ENCODE data around the gene NEDD4.

NEDD4 gene

DNA sequence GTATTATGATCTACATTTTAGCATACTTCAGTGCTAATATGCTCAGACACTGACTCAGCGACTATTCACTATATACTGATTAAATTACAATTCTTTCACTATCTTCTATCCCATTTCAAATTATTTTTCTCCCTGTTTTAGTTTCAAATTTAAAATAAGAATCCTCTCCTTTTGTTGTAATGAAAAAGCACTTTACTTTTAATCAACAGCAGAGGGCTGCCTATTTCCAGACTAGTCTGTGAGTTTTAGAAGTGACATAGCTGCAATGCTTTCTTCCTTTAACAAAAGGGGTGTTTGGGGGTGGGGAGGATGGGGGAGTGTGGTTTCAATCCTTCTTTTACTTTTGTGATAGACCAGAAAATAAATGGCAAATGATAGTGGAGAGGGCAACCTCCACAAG is 2.4 kb downstream of the NEDD4 start:
- no peak for DNase-seq
- TF ChIP-seq, protein P1, sequence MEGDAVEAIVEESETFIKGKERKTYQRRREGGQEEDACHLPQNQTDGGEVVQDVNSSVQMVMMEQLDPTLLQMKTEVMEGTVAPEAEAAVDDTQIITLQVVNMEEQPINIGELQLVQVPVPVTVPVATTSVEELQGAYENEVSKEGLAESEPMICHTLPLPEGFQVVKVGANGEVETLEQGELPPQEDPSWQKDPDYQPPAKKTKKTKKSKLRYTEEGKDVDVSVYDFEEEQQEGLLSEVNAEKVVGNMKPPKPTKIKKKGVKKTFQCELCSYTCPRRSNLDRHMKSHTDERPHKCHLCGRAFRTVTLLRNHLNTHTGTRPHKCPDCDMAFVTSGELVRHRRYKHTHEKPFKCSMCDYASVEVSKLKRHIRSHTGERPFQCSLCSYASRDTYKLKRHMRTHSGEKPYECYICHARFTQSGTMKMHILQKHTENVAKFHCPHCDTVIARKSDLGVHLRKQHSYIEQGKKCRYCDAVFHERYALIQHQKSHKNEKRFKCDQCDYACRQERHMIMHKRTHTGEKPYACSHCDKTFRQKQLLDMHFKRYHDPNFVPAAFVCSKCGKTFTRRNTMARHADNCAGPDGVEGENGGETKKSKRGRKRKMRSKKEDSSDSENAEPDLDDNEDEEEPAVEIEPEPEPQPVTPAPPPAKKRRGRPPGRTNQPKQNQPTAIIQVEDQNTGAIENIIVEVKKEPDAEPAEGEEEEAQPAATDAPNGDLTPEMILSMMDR (IDR thresholded peaks at IDR 0.05; ENCODE audit: low read depth, low read length) = peak; percentile 11; the same call in 1 of the 2 replicates
- Histone ChIP-seq H3K4me1 (peaks cover 8% of the 10 kb centered on the region), H3K27me3 (no peaks in the 10 kb centered on the region), H3K9me3 (no peaks in the 10 kb centered on the region), H3K4me3 (ENCODE audit: low read depth, low read length) (peak overlapping the region; percentile 83), H3K36me3 (no peaks in the 10 kb centered on the region; the same call in 1 of the 2 replicates)

DNA sequence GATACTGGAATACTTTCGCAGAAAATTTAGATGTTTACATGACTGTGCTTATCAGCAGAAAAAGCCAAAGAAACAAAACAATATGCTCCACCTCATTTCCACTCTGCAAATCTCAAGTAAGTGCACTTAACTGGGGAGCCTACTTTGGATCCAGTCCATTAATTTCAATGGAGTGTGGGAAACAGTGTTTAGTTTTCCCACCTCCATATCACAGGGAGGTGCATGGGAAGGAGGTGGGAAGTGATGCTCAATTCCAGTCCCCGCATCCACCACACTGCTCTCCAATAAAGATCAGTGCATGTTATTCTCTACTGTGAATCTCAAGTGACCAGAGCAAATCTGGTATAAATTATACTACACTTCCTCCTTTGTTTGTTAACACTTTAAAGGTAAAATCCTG is 2.9 kb downstream of the NEDD4 start:
- TF ChIP-seq, protein P1 (IDR thresholded peaks at IDR 0.05; ENCODE audit: low read depth, low read length) = no peak
- no peak overlapping the region for H3K4me3 ChIP-seq (ENCODE audit: low read depth, low read length)
- peaks cover 5% of the 10 kb centered on the region; the same call in 1 of the 2 replicates for H3K36me3 ChIP-seq
- H3K9me3 ChIP-seq = no peaks in the 10 kb centered on the region
- peaks cover 8% of the 10 kb centered on the region for H3K4me1 ChIP-seq
- DNase-seq = no peak
- H3K27me3 ChIP-seq = no peaks in the 10 kb centered on the region

GRCh38 chr15:55989383-55989782 is 4.0 kb downstream of the NEDD4 start:
- Histone ChIP-seq H3K27me3 (no peaks in the 10 kb centered on the region), H3K4me3 (ENCODE audit: low read depth, low read length) (no peak overlapping the region), H3K4me1 (peaks cover 8% of the 10 kb centered on the region), H3K36me3 (peaks cover 5% of the 10 kb centered on the region; the same call in 1 of the 2 replicates), H3K9me3 (no peaks in the 10 kb centered on the region)
- DNase-seq = no peak
- TF ChIP-seq, protein P1 (IDR thresholded peaks at IDR 0.05; ENCODE audit: low read depth, low read length) = peak; percentile 30

DNA sequence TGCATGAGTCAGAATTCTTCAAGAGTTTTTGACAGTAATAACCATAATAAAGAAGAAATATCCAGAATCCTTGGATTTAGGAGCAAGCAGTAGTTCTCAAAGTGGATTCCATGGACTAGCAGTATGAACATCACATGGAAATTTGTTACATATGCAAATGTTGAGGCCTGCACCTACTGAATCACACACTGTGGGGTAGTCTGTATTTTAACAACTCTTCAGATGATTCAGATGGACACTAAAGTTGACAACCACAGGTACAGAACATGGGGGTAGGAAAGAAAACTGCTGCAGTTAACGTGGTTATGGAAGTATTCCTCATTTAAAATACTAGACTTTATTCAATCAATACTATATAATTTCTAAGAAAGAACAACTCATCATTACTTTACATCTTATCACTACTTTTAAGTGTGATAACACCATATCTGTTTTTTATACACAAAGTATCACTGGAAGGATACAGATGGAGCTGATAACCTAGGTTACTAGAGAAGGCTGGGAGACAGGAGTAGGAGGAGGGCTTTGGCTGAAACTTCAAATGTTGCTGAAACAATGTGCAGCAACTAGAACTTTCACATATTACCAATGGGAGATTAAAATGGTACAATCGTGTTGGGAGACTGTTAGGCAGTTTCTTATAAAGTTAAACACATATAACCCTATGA is 11.7 kb downstream of the NEDD4 start:
- TF ChIP-seq, protein P1 (IDR thresholded peaks at IDR 0.05; ENCODE audit: low read depth, low read length) = no peak
- Histone ChIP-seq H3K27me3 (no peaks in the 10 kb centered on the region), H3K4me3 (ENCODE audit: low read depth, low read length) (no peak overlapping the region), H3K9me3 (no peaks in the 10 kb centered on the region), H3K36me3 (0 out of 2 replicates have a peak, but pooled peaks cover 5% of the 10 kb centered on the region), H3K4me1 (no peaks in the 10 kb centered on the region)
- DNase-seq = no peak

DNA sequence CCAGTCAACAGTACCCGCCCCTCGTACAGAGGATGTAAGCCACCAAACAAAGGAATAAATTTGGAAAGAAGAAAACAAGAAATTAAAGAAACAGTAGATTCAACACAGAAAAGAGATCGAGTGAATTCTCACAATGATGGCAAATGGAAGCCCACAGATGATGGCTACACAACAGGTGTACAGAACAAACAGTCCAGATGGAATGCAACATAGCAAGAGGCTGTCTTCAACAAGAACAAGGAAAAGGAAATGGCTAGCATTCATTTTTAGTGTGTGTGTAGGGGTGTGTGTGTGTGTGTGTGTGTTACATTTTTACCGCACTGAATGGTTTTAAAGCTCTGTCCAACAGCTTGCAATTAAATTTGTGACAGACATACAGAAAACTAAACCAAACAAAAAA is 12.9 kb downstream of the NEDD4 start:
- Histone ChIP-seq H3K9me3 (no peaks in the 10 kb centered on the region), H3K4me3 (ENCODE audit: low read depth, low read length) (no peak overlapping the region), H3K4me1 (no peaks in the 10 kb centered on the region), H3K36me3 (0 out of 2 replicates have a peak, but pooled peaks cover under 1% of the 10 kb centered on the region), H3K27me3 (no peaks in the 10 kb centered on the region)
- TF ChIP-seq, protein P1 (IDR thresholded peaks at IDR 0.05; ENCODE audit: low read depth, low read length) = no peak
- no peak for DNase-seq

GRCh38 chr15:55977231-55977630 is 16.2 kb downstream of the NEDD4 start:
- H3K9me3 ChIP-seq = no peaks in the 10 kb centered on the region
- TF ChIP-seq, protein P1 (IDR thresholded peaks at IDR 0.05; ENCODE audit: low read depth, low read length) = no peak
- DNase-seq = no peak
- H3K36me3 ChIP-seq = no peaks in the 10 kb centered on the region
- no peaks in the 10 kb centered on the region for H3K27me3 ChIP-seq
- H3K4me3 ChIP-seq (ENCODE audit: low read depth, low read length) = no peak overlapping the region
- no peaks in the 10 kb centered on the region for H3K4me1 ChIP-seq
